Activated CD8-positive, alpha-beta memory T cell treated with anti-CD3 and anti-CD28 coated beads, Interleukin-2, amount 50 U/mL, for 4 hours (primary cell): Measurements from ENCODE around the gene MARCHF6.
"Not testable (repeated sequence)": the region's sequence is repeated elsewhere in the genome, so short reads cannot be mapped to it uniquely, and the experiment has no call there.

Experiments used
- DNase-seq: peaks from one replicate; pipeline ENCODE4 v3.0.0-alpha.2; 2020

The MARCHF6 gene

GRCh38 chr5:10377081-10377480 is 23.6 kb downstream of the MARCHF6 start:
- DNase-seq, result no peak

DNA sequence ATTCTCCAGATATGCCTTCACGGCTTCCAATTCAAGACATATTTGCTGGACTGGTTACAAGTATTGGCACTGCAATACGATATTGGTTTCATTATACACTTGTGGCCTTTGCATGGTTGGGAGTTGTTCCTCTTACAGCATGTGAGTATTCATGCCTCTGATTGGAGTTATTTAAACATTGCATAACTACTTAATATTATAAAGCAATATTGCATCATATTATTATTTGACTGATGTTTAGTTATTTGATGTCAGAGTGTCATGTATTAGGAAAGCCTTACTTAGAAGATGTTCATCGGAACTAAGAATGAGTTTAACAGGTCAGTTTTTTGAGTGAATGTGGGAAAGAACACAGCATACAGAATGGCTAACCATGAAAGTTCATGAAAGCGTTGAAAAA is 28.3 kb downstream of the MARCHF6 start:
- no peak for DNase-seq

GRCh38 chr5:10384483-10384882 is 31.0 kb downstream of the MARCHF6 start:
- no peak for DNase-seq

DNA sequence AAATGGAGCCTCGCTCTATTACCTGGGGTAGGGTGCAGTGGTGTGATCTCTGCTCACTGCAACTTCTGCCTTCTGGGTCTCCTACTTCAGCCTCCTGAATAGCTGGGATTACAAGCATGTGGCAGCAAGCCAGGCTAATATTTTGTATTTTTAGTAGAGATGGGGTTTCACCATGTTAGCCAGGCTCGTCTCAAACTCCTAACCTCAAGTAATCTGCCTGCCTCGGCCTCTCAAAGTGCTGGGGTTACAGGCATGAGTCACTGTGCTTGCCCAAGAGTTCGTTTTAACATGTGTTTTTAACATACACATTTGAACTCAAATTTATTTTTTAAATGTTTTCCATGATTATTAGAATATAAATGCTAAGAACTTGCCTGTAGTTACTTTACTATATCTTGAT is 34.2 kb downstream of the MARCHF6 start:
- DNase-seq, result no peak

DNA sequence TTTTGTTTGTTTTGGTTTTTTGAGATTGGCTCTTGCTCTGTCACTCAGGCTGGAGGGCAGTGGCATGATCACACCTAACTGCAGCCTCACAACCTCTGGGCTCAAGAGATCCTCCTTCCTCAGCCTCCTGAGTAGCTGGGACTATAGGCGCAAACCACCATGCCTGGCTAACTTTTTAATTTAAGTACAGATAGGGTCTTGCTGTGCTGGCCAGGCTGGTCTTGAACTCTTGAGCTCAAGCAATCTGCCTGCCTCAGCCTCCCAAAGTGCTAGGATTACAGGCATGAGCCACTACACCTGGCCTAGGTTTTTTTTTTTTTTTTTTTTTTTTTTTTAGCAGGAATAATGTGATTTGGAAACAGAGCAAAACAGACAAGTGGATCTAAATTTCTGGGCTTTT is 37.6 kb downstream of the MARCHF6 start:
- no peak for DNase-seq

GRCh38 chr5:10392567-10393328 is 39.3 kb downstream of the MARCHF6 start:
- not testable (repeated sequence) for DNase-seq

DNA sequence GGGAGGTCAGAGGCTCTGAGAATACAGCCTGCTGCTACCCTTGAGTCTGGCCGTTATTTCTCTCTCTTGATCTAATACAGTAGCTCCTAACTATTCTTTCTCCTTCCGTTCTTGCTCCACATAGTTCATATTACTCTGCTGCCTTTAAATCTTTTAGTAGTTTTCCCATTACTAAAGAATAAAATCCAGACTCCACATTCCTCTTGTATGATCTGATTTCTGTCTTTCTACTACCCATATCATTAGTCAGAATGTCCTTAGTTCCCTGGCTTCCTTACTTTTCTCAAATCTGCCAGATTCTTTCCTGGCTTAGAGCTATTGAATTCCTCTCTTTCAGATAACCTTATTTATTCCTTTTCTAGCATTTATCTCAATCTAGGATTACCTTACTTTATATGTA is 40.0 kb downstream of the MARCHF6 start:
- no peak for DNase-seq

- no peak for DNase-seq
Observed at GRCh38 chr5:10396552-10396951, 43.1 kb downstream of the MARCHF6 start.

GRCh38 chr5:10399839-10400238 is 46.3 kb downstream of the MARCHF6 start:
- DNase-seq, result no peak

GRCh38 chr5:10400411-10400810 is 46.9 kb downstream of the MARCHF6 start:
- DNase-seq, result no peak

- DNase-seq, result no peak
Observed at GRCh38 chr5:10400831-10401230, 47.3 kb downstream of the MARCHF6 start.

- no peak for DNase-seq
Observed at GRCh38 chr5:10401498-10401897, 48.0 kb downstream of the MARCHF6 start.
